A549 (cell line): ENCODE data around the gene CSNK1A1L.

Experiments used
- BHLHE40 ChIP-seq: IDR thresholded peaks from 2 replicates; pipeline ENCODE4 v1.6.1; 2012; ENCODE audit warnings: low read depth, low read length, inconsistent platforms
- CEBPB ChIP-seq, 2 experiments: fragments of >200 bp in 1 of 2; sonication (Bioruptor Twin) in 1 of 2; formaldehyde crosslinking in 1 of 2; IDR thresholded peaks; 2 replicates each; pipeline ENCODE4 v1.6.1; 2012 to 2016
- CHD2 ChIP-seq: fragments of 150-350 bp; IDR thresholded peaks from 2 replicates; pipeline ENCODE4 v1.6.1; 2014; ENCODE audit warnings: low read length; ENCODE audit not compliant: partially characterized antibody
- EP300 ChIP-seq, 2 experiments: fragments of >200 bp; sonication (Bioruptor Twin); formaldehyde crosslinking; IDR thresholded peaks; 2 replicates in 1 of 2; 3 replicates in 1 of 2; pipeline ENCODE4 v1.6.1; 2016 to 2017
- MAFK ChIP-seq: fragments of 450-650 bp; IDR thresholded peaks from 2 replicates; pipeline ENCODE4 v1.6.1; 2014; ENCODE audit not compliant: partially characterized antibody
- NPAS2 ChIP-seq: fragments of 250-450 bp; sonication (Bioruptor Pico); IDR thresholded peaks from 2 replicates; pipeline ENCODE4 v1.8.0; 2022; ENCODE audit warnings: mild to moderate bottlenecking, moderate library complexity, borderline replicate concordance
- NR3C1 ChIP-seq: fragments of >200 bp; sonication (Bioruptor Twin); formaldehyde crosslinking; IDR thresholded peaks from 3 replicates; pipeline ENCODE4 v1.6.1; 2017
- POLR2A ChIP-seq: IDR thresholded peaks from 2 replicates; pipeline ENCODE4 v1.6.1; 2012; ENCODE audit warnings: mild to moderate bottlenecking, low read length
- POLR2AphosphoS2 ChIP-seq: conservative IDR thresholded peaks from 2 replicates; pipeline ENCODE4 v1.6.1; 2012; ENCODE audit warnings: low read length, improper control_type of control experiment, inconsistent platforms
- RAD21 ChIP-seq, 2 experiments: fragments of >200 bp in 1 of 2; sonication (Bioruptor Twin) in 1 of 2; formaldehyde crosslinking in 1 of 2; IDR thresholded peaks in 1 of 2; conservative IDR thresholded peaks in 1 of 2; 2 replicates in 1 of 2; 3 replicates in 1 of 2; pipeline ENCODE4 v1.6.1; 2012 to 2018; ENCODE audit warnings: inconsistent platforms in 1 of 2
- RCOR1 ChIP-seq: fragments of 150-350 bp; IDR thresholded peaks from 2 replicates; pipeline ENCODE4 v1.6.1; 2014; ENCODE audit warnings: antibody characterized with exemption, low read length, low read depth
- RFX5 ChIP-seq: fragments of 450-650 bp; IDR thresholded peaks from 2 replicates; pipeline ENCODE4 v1.7.1; 2014; ENCODE audit warnings: antibody characterized with exemption, mild to moderate bottlenecking, moderate library complexity
- TP53 ChIP-seq: fragments of 250-450 bp; sonication (Bioruptor Pico); IDR thresholded peaks from 2 replicates; pipeline ENCODE4 v1.5.0; 2021; ENCODE audit warnings: mild to moderate bottlenecking, moderate library complexity
- TF ChIP-seq, protein P1 (sequence below): fragments of >200 bp; sonication (Bioruptor Twin); formaldehyde crosslinking; IDR thresholded peaks from 3 replicates; pipeline ENCODE4 v1.5.1; 2016

GRCh38 chr13:37089495-37089894, 16.0 kb downstream of the CSNK1A1L start:
- no peak for TF ChIP-seq NR3C1
- TF ChIP-seq, protein P1, sequence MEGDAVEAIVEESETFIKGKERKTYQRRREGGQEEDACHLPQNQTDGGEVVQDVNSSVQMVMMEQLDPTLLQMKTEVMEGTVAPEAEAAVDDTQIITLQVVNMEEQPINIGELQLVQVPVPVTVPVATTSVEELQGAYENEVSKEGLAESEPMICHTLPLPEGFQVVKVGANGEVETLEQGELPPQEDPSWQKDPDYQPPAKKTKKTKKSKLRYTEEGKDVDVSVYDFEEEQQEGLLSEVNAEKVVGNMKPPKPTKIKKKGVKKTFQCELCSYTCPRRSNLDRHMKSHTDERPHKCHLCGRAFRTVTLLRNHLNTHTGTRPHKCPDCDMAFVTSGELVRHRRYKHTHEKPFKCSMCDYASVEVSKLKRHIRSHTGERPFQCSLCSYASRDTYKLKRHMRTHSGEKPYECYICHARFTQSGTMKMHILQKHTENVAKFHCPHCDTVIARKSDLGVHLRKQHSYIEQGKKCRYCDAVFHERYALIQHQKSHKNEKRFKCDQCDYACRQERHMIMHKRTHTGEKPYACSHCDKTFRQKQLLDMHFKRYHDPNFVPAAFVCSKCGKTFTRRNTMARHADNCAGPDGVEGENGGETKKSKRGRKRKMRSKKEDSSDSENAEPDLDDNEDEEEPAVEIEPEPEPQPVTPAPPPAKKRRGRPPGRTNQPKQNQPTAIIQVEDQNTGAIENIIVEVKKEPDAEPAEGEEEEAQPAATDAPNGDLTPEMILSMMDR = no peak
- TF ChIP-seq EP300 (IDR thresholded peaks at IDR 0.05) = no peak
- no peak for TF ChIP-seq RAD21 (conservative IDR thresholded peaks at IDR 0.05 in 1 of 2, IDR thresholded peaks at IDR 0.05 in 1 of 2)
- no peak for TF ChIP-seq POLR2A
- no peak for TF ChIP-seq TP53
- no peak for TF ChIP-seq RCOR1
- TF ChIP-seq CEBPB (IDR thresholded peaks at IDR 0.05) = no peak
- no peak for TF ChIP-seq NPAS2
- no peak for TF ChIP-seq CHD2
- TF ChIP-seq BHLHE40 = no peak
- TF ChIP-seq POLR2AphosphoS2 = no peak
- no peak for TF ChIP-seq MAFK
- TF ChIP-seq RFX5 = no peak
